NCI-H1092 (cell line): ENCODE results near the gene PPP1R12B.
"Not testable (repeated sequence)": the region's sequence is repeated elsewhere in the genome, so short reads cannot be mapped to it uniquely, and the experiment has no call there.

Source experiments
- DNase-seq: peaks from one replicate; lab custom pipeline; 2025; lab: John Stamatoyannopoulos, UW

The PPP1R12B gene

DNA sequence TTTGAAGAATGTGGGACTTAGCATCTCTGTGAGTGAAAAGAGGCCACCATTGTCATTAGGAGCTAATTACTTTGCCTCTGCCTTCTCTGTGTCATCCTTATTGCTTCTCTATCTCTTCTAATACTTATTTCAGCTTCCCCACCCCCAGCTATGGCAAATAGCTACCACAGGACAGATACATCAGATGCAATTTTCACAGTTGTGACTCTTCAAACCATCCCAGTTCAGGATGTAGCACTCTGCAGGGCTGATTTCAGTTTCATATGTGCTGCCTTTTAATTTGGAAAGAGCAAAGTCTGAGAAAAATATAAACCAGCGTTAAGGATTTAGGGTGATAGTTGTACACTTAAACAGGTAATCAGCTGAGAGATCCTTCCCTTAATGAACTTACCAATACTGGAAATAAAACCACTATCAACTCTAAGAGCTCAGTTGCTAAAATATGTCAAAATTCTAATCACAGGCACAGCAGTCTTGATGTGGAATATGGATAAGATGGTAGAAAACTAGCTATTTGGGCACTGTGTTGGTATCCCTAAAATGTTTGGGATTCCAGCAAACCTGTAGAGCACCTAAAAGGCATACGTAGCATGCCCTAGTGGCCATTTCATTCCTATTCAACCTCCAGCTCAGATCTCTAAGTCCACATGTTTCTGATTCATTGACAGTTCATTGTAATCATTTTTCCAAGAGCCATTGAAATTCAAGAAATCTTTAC is 213.4 kb downstream of the PPP1R12B start:
- DNase-seq: no peak

DNA sequence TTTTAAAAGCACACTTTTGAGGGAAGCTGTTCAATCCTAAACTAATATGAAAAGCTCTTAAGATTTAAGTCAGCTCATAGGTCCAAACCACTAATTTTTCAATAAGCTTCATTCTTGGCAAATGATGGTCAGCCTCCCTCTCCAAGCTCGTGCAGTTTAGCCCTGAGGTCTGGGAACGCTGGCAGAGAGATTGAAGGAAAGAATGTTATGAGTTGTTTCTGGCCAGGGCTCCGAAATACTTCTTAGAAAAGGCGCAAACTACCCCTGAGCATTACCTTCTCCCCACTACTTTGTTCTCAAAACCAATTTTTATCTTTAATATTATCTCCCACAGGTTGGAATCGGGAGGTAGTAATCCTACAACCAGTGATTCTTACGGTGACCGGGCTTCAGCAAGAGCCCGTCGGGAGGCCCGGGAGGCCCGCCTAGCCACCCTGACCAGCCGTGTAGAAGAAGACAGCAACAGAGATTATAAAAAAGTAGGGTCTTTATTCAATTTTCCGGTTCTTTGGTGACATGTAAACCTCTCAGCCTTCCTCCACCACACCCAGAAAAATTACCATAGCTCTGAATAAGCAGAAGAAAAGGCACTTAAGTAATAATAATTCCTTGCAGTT is 214.1 kb downstream of the PPP1R12B start:
- DNase-seq: no peak

DNA sequence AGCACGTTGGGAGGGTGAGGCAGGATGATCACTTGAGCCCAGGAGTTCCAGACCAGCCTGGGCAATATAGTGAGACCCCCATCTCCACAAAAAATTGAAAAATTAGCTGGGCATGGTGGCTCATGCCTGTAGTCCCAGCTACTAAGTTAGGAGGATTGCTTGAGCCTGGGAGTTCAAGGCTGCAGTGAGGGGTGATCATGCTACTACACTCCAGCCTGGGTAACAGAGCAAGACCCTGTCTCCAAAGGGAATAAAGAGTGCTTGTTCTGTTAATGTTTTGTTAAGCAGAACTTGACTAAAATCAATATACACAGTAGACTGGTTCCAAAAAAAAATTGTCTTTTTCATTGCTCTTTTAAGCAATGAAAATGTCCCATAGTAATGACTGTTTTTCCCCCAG is 215.3 kb downstream of the PPP1R12B start:
- DNase-seq: no peak

DNA sequence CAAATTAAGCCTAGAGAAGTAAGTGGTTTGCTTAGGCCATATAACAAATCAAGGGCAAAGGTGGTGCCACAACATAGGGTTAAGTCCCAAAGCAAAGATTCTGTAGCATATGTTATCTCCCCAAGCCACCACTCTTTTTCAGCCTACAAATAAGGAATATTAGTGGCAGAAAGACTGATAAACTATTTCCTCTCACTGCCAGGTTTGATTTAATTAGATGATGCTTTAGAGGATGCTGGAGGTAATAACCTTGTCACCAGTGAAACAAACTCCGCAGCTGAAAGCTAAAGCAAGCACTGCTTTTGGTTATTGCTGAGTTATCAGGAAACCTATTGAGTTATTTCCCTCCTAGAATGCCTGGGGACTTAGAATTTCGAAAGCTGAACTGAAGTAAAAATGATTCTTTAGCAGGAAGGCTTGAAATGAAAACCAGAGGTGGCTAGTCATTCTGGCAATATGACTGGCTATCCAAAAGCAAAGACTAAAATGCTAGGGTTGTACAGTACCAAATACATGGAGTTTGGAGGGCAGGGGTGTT is 216.5 kb downstream of the PPP1R12B start:
- DNase-seq: no peak

DNA sequence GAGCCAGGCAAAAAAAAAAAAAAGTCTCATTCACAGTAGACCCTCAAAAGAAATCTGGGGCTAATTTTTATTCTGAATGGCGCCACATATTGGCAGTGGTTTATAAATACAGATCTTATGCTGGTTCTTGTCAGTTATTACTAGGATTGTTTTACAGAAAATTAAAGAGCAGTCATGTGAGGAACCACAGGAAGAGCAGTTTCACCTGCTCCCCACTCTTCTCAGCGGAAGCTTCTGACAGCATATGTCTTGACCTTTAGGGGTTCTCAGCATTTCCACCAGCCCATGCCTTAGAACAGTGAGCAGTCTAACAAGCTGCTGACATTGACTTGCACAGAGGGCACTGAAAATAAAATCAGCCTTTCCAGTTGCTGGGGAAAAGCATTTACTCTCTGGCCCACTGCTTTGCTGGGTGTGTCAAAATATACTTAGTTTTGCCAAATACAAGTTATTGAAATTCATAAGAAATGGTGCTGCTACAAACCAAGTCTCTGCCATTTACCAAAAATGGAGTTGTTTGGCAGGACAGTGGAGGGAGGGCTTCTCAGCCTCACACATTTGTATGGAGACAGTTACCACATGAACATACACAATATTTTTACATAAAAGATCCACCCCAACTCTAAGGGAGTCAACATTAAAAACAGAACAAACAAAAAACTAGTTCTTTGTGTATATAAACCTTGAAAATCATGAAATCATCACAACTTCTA is 217.5 kb downstream of the PPP1R12B start:
- DNase-seq: no peak

DNA sequence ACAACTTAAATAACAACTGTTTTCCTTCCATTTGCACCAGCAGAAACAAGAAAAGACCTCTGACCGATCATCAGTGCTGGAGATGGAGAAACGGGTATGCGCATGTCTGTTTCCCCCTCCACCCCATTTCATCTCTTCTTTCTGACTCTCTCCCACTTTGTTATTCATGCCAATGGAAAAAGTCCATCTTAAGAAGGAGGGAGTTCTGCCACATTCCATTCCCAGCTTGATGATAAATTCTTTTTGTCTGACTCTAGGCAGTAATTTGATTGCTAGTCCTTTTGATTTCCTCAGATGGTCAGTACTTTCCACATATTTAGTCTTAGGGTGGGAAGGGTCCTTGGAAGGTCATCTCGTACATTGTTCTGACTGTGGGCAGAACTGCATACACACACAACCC is 219.2 kb downstream of the PPP1R12B start:
- no peak for DNase-seq

DNA sequence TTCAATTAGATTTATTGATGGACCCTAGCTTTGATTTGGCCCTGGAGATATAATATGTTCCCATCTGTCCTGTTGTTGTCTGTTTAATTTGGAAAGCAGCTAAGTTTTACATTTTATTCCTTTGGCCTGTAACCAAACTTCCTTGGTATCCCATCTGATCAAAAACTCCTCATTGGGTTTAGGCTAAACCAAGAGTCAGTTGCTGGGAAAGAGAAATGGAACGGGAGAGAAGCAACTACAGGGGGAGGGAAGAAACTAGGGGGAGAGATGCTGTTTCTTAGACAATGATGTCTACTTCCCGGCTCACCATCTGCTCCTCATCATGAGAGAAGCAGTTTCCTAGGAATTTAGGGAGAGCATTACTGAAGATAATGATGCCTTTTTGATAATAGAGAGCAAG is 219.9 kb downstream of the PPP1R12B start:
- DNase-seq: no peak

DNA sequence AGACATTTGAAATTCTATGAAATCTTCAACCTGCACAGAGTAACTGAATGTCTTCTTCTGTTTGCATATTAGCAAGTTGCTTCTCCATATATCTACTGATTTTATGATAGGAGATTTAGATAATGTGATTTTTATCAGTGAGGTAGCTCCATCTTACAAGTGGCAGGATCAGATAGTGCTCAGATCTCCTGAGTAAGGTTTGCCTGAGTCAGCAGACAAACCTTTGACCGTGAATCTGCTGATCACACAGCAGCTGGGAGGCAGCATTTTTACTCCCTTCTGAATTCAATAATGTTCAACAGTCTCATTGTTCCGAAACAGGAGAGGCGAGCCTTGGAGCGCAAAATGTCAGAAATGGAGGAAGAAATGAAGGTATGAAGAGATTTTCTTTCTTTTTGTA is 220.3 kb downstream of the PPP1R12B start:
- DNase-seq: no peak

DNA sequence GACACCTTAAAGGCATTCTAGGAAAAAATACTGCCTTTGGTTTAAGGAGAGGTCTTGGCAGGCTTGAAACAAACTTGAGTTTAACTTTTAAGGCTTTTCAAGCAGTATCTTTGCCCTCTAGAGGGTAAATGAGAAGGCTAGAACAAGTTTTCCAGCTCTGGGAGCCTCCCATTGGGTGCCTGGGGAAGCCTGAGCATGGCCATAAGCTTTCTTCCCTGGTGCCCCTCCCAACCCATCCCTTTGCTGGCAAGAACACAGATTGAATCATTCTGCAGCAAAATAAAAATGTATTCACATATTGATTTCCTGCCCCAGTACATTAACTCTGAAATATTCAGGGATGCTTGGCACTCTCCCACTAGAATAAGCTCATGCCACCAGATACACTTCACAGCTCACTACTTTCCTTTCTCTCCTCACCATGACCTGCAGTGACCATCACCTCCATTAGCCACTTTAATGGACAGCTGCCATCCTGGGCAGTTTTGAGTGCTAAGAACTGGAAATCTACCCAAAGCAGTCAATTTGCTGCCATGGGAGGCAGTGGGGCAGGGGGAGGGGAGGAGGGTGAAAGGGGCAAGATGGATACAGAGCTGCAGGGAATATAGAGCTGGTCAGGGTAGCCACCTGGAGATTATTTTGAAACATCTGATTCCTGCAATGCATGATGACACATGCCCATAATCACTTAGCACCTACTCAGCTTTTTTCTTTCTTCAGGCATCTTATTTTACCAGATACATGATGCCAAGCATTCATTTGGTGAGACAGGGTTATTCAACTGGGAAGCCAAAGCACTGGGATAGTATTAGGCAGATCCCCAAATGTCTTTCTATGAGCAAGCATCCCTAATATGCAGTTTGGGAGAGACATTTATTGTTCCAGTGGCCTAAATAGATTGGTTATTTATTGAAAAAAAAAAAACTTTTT is 221.2 kb downstream of the PPP1R12B start:
- no peak for DNase-seq

DNA sequence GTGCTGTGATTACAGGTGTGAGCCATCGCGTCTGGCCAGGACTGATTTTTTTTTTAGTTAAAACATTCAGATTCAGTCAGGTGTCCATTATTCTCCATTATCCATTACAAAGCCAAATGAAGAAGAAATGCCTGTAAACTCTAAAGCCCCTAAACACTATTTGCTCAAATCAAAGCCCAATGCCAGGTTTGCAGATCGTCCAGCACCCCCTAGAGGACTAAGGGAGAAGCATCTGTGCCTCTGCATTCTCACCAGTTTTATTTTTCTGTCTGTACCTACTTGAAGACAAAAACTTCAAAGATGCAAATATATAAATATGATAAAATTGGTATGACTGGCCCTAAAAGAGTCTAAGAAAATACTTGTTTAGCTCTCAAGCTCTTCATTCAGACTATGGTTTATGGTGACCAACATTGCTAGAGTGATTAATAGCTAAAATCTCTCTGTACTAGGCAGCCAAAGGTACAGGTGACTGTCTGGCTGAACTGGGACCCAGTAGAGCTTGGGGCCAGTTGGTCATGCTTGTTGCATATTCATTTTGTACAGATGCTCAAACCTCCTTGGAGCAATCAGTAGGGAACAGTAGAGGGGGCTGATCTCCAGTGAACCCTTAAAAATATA is 223.3 kb downstream of the PPP1R12B start:
- no peak for DNase-seq

DNA sequence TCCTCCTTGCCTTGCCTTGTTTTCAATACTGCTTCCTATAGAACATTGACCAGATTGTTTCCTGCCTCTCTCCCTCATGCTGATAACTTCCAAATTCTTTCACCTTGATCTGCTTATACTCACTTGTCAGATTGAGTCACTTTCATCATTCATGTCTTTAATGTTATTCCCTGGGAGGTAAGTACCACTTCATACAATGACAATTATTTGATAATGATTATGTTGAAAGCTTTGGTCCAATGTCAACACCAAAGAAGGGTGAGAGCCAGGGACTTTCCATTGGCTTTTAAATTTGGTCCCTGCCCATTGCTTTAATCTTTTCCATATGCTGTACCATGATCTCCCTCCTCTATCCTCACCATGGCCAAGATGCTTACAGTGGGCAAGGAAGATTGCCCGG is 224.4 kb downstream of the PPP1R12B start:
- DNase-seq: no peak

DNA sequence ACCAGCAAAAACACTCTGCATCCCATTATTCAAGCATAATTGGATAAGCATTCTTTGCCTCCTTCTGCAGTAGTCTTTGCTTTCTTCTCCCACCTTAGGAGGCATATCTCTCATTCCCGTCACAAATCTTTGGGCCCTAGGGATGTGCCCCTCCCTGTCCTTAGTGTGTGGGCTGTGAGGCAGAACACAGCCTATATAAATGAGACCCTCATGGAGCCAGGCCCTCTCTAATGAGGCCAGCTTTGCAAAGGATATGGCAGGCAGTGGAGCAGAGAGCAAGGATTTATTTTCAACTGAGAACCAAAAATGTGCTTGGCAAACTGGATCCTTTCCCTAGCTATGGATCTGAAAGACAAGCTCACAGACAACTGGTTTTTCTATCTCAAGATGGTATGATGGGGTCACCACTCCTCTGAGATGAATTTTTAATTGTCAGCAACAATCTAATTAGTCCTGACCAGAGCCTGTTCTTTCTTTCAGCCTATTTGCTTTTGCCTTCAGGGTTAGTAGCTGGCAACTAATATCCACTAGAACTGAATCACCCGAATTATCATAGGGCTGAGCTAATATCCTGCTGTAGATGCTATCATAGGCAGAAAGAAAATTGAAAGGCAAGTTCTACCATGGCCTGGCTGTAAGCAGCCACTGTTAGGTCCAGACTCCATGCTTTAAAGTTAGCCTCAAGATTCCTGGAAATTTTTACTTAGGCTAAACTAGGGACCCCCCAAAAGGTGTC is 227.6 kb downstream of the PPP1R12B start:
- no peak for DNase-seq

DNA sequence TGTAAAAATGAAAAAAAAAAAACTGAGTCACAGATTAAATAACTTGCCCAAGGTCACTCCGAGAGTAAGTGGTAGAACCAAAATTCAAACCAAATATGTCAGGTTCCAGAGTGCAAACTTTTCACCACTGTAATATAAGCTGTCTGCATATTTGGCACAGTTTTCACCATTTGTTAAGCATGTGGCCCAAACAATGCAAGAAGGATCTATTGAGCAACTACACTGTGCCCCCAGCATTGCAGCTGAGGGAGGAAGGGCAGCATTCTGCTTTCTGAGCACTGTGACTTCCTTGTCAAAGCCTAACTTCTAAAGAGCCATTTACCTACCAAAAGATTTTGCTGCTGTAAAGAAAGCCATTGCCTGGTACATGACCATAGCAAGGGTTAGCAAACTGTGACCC is 228.3 kb downstream of the PPP1R12B start:
- no peak for DNase-seq

DNA sequence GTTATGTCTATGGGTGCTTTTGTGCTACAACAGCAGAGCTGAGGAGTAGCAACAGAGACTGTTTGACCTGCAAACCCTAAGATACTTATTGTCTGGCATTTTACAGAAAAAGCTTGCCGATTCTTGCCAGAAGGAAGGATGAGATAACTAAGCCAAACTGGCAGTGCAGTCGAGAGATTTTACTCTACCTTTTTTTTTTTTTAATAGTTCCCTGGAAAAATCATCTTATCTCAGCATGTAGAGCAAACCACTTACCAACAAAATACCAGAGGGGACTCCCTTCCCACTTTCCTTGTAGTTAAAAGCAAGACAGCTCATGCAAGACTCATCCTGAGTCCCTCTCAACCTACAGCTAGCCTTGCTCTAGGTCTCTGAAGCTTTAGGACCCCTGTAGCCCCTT is 228.9 kb downstream of the PPP1R12B start:
- no peak for DNase-seq

DNA sequence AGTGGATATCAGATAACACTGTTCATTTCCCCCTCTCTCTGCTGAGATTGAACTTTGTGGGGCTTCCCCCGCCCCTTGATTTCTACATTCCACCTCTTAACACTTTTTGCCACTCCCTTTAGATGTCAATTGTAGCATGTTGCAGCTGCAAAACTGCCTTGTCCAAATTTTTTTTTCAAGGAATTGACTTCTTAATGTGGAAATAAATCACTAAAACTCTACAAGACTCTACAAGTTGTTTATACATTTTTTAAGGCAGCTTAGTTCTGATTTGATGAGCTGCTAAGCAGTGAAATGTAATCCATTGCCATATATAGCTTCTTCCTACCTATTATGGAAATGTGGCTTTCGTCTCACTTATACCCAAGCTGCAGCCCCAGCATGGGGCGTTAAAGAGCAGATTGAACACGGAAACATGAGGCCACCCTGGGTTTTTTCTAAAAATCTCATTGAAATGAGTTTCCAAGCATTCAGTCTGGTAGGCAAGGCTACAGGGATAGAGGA is 229.6 kb downstream of the PPP1R12B start:
- no peak for DNase-seq

DNA sequence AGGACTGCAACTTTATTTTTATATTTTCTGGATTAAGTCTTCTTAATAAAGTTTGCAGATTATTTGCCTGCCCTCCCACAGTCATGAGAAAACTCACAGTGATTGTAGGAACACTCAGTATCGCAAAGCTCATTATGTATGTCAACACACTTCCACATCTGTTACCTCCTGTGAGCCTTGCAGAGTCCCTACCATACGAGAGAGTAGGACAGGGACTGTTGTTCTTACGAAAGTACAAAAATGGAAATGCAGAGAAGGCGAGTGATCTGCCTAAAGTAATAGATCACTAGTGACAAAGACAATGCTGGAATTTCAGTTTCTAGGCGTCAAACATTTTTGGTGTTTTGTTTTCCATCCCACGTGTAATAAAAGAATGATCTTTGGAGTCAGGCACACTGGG is 230.1 kb downstream of the PPP1R12B start:
- DNase-seq: no peak

DNA sequence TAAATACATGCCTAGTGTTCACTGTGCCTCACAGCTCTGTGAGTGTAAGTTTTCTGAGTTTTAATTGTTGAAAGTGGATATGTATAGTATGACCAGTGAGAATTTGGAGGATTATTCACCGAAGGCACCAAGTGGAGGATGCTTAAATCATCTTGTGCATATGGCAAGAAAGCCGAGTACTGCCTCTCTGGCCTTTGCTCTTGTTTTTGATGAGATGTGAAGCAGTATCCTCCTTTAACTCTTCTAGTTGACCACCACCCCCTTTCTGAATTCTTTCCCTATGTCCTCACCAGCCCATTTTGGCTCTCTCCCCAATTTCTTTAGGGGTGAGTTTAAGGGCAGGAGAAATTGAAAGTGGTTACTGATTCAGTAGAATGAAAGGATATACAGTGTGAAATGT is 231.3 kb downstream of the PPP1R12B start:
- no peak for DNase-seq

DNA sequence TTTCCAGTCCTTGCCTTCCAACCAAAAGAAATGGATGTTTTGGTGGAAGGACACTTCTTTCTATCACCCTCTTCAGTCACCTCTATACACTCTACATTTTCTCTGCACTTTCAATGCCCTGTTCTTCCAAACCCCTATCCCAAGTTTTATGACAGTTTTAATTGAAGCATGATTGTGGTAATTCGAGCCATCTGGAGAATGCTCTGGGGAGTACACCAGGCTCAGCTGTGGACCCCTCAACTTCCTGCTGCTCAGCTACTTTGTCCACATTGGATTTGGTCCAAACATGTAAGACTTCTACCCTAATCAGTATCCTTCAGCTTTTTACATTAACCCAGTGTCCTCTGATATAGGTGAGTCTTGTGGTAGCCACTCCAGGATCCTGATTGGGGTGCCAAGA is 232.1 kb downstream of the PPP1R12B start:
- DNase-seq: no peak

DNA sequence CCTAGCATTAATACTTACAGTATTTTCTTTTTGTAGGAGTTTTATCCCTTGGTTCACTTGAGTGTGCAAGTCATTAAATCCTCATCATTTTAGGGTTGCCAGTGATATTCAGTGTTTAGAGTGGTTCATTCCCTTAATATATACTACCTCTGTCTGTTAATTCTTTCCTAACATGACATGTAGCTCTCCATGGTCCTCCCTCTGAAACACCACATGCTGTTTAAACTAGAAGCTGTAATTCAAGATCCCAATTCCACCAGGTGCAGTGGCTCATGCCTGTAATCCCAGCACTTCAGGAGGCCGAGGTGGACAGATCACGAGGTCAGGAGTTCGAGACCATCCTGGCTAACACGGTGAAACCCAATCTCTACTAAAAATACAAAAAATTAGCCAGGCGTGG is 233.9 kb downstream of the PPP1R12B start:
- DNase-seq: not testable (repeated sequence)

DNA sequence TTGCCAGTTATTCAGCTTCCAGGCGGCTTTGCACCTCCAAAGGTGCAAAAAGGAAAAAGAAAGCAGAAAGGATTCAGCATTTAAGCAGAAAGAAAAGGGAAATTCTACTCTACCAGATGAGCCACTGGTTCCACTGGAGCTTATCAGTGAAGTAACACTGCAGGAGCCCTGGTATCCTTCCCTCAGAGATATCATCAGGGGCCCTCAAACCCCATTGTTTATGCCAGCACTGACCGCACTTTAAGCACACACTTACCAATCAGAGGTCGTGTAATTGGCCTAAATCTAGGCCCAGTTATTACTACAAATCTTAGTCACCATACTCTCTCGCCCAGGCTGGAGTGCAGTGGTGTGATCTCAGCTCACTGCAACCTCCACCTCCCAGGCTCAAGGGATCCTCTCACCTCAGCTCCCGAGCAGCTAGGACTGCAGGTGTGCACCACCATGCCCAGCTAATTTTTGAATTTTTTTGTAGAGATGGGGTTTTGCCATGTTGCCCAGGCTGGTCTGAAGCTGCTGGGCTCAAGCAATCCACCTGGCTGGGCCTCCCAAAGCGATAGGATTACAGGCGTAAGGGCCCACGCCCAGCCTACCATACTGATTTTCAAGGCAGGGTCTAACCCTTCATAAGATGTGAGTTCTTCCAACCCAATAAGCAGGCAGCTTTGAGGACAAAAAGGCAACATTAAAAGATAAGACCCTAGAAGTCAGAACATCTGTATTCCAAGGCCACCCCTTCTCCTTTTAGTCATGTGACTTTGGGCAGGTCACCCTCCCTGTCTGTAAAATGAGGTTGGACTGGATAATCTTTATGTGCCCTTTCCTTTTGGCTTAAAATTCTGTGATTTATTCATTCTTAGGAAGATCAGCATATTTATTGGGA is 236.4 kb downstream of the PPP1R12B start:
- DNase-seq: no peak
